ENCODE measurements around the gene DPP6.

Gene DPP6

DNA sequence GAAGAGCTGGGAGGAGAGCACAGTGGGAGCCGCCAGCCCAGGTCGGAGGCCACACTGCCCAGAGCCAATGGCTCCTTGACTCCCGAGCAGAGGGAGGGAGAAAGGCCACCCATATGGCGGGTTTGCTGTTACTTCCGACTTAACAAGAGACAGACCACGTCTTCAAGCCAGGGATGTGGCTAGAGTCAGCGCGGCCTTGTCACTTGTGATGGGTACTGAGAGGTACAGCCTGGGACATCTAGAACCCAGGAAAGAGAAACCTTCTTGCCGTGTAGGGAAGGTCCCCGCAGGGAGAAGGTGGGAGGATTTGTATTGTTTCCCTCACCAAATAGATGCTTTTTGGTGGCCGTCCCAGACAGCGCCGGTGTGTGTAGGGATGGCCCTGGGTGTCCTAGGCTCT is 823.1 kb downstream of the DPP6 start:
- DNase-seq (ENCODE audit: low read depth in 2 of 2): no peak

DNA sequence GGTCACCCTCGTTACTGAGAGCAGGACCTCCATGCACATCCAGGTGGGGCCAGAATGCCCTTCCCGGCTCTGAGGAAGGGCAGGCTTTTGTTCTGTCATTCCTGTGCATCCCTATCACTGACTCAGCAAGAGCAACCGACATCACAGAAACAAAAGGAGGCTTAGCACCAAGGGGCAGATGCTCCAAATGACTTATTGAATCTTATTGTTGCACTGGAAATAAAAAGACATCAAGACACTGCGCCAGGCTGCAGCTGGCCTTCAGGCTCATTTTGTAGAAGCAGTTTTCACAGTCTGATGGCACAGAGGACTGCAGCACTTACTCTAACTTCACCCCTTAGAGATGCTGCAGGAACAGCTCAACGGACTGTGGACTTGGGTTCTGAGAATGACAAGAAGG is 824.3 kb downstream of the DPP6 start:
- no peak for DNase-seq (ENCODE audit: low read depth in 2 of 2)

DNA sequence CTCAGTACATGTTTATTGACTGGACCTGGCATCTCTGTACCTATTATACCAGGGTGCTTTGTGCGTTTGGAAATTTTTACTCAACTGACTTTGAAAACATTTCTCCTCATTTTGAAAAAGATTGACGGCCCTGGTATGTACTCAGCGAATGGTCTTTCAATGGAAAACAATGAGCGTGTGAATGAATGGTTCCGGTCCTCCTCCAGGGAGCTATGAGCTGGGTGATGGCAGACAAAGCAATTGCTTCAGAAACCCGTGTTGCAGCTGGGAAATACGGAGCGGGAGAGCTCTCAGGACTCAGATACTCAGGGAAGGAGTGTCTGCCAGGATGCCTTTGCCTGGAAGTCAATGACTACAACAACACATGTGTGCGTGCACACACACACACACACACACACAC is 824.8 kb downstream of the DPP6 start:
- no peak for DNase-seq (ENCODE audit: low read depth in 2 of 2)

DNA sequence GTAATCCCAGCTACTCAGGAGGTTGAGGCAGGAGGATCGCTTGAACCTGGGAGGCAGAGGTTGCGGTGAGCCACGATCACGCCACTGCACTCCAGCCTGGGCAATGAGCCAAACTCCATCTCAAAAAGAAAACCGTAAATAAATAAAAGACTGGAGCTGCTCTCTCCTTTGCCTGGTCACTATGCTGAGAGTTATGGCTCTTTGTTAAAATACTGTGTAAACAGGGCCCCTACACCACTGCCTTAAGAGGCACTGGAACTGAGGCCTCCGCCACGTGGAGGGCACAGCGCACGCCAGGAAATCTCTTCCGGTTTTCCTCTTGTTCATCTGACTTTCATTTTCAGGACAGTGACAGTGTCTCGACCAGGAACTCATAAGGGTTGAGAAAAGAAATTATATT is 827.4 kb downstream of the DPP6 start:
- no peak for DNase-seq (ENCODE audit: low read depth in 2 of 2)

DNA sequence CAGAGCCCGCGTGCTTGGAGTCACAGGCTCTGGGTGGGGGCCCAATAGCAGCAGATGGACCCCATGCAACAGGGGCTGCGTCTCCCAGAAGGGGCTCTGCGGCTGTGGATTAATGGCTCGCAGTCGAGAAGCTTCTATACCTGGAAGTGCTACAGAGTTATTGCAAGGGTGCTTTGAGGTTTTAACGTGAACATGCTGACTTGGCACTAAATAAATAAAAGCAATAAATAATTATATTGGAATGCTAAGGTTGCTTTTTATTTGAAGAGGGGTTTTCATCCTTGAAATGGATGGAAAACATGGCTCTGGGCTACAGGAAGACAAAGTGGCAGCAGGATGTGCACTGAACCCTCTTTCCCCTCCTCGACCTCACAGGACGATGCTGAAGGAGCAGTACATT is 828.3 kb downstream of the DPP6 start:
- DNase-seq (ENCODE audit: low read depth in 2 of 2): no peak

DNA sequence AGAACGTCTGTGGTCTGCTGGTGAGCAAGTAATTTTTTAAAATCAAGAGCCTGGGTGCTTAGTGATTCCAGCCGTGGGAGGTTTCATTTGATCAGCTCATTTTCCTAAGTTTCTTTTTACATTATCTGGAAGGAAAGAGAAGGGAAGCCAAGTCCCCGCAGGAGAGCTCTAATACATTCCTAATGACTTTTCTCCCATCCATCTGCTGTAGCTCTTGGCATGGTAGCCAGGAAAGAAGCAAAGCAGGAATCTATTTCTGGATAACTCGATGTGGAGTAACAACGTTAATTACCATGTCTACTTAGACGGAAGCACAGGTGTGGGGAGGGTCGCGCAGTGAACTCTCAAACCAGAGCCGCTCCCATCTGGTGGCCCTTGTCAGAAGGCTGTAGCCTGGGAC is 828.8 kb downstream of the DPP6 start:
- no peak for DNase-seq (ENCODE audit: low read depth in 2 of 2)

DNA sequence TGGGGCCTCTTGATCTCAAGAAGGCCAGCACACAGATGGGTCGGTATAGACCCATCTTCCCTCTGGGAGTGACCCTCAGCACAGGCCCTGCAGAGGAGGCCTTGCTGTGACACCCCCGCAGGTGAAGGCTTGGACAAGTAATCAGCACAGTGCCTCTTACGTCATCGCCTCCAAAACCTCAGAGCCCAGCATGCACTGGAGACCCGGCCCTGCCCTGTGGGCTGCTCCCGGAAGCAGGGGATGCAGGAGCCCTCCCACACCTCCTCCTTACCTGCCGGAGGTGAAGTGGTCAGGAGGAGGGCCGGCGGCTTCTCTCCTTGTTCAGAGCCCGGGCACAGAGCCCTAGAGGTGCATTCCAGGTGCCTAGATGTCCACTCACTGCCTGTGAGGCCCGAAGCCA is 829.3 kb downstream of the DPP6 start:
- no peak for DNase-seq (ENCODE audit: low read depth in 2 of 2)

DNA sequence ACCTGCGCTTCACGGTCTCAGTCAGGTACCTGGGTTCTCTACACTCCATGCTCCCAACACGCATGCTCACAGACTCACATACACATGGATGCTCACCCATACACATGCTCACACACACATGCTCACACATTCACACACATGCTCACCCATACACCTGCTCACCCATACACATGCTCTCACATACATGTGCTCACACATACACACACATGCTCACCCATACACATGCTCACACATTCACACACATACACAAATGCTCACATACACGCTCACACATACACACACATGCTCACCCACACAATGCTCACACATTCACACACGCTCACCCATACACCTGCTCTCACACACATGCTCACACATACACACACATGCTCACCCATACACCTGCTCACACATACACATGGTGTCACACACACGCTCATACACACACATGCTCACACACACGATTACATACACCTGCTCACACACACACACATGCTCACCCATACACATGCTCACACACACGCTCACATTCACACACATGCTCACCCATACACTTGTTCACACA is 830.8 kb downstream of the DPP6 start:
- DNase-seq (ENCODE audit: low read depth in 2 of 2): no peak

DNA sequence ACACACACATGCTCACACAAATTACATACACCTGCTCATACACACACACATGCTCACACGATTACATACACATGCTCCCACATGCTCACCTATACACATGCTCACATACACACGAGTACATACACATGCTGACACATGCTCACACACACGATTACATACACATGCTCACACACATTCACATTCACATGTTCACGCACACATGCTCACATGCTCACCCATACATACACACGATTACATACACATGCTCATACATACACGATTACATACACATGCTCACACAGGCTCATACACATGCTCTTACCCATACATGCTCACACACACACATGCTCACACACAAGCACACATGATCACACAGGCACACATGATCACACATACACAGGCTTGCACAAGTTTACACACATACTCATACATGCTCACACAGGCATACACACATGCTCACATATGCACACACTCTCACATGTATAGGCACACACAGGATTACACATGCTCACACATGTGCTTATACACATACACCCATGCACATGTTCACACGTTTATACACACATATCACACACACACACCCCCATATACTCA is 832.2 kb downstream of the DPP6 start:
- DNase-seq (ENCODE audit: low read depth in 2 of 2): no peak

DNA sequence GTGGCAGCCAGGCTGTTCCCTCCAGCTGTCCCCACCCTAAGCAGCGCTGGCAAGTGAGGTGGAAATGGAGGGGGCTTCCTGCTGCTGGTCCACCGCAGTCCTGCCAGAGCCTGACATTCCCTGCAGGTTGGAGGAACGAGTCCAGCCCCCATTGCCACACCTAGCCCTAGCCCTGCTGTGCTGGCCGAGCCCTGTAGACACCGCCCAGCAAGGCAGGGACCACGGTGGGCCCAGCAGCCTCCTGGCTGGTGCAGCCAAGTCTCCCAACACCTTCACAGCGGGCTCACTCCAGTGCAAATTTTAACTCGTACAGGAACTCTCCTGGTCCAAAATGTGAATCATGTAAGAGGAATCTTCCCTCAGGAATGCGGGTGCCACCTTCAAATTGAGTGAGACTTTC is 834.4 kb downstream of the DPP6 start:
- DNase-seq (ENCODE audit: low read depth in 2 of 2): no peak

DNA sequence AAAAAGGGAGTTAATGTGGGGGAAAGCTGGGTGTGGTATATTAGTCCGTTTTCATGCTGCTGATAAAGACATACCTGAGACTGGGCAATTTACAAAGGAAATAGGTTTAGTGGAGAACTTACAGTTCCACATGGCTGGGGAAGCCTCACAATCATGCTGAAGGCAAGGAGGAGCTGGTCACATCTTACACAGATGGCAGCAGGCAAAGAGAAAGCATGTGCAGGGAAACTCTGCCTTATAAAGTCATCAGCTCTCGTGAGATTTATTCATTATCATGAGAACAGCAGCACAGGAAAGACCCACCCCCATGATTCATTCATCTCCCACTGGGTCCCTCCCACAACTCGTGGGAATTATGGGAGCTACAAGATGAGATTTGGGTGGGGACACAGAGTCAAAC is 836.5 kb downstream of the DPP6 start:
- DNase-seq (ENCODE audit: low read depth in 2 of 2): no peak

DNA sequence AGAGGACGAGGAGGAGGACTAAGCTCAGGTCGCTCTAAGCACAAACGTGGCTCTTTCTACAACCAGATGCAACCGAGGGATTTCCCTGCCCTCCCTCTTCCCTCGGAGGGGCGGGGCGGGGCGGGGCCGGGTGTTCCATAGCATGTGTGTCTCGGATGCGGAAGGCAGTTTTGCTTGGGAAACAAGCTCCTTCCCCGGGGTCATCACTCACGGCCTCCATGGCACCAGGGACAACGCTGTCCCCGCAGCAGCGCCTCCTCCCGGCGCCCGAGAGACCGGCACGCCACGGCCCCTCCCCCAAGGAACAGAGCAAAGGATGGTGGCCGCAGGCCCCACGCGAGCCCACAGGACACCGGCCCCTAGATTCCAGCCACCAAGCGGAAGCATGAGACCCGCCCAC is 840.3 kb downstream of the DPP6 start:
- DNase-seq (ENCODE audit: low read depth in 2 of 2): no peak

DNA sequence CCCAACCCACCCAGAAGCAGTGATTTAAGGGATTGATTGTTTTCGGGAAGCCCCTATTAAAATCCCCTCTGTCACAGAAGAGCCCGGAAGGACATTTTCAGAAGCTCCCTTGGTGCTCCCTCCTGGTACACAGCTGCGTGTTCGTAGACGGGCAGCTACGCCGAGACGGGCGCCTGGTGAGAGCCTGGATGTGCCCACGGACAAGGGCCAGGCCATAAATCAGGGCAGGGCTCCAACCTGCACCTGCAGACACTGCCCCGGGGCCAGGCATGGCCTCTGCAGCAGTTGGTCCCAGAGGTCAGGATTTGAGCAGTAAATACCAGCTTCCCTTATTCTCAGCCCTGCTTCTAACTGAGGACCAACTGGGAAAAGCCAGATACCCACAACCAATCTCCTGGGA is 843.9 kb downstream of the DPP6 start:
- DNase-seq (ENCODE audit: low read depth in 2 of 2): no peak

DNA sequence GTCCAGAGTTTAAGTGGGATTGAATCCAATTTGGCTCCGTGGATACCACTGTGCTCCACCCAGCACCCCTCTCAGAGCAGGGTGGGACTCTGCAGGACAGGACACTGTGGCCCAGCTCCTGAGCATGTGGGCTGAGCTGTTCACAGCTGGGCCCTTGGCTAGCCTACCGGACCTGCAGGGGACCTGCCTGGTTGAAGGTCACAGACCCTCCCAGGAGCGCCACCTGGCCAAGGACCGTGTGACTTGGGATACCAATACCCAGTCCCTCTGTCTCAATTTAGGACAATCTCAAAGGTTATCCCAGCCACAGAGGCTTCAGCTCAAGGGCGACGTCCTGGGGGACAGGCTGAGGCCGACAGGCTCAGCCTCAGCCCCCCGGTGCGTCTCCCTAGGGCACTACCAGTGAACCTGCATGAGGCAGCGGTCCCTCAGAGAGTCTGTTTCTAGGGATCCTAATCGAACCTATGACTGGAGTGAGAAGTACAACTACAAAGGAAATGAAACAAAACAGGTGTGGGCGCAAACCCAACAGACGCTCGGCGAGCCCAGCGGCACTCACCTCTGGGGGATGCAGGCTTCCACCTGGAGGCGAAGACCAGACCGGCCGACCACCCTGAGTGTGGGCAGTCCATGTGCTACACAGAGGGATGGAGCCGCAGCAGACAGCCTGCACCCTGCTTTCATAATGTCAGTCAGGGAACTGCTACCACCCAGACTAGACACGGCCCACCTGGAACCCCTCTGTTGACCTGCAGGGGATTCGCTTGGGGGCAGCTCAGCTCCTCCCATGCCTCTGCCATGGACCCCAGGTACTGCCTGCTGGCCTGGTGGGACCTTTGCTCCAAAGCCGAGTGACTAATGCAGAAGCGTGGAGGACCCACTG is 847.0 kb downstream of the DPP6 start:
- DNase-seq (ENCODE audit: low read depth in 2 of 2): no peak

DNA sequence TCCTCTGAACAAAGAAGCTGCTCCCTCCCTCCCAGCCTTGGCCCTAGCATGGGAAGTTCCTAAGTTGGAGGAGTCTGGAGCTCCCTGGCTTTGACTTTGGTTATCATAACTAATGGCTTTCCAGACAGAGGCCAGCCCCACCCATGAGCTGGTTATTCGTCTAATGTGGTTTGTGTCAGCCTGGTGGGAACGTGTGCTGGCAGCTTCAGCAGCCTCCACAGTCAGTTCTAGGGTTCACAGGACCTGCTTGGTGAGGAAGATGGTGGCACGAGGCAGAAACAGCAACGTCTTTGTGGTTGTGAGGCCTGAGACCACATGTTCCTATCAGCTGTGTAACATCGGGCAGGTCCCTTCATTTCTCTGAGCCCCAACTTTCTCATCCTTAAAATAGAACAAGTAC is 847.7 kb downstream of the DPP6 start:
- no peak for DNase-seq (ENCODE audit: low read depth in 2 of 2)

DNA sequence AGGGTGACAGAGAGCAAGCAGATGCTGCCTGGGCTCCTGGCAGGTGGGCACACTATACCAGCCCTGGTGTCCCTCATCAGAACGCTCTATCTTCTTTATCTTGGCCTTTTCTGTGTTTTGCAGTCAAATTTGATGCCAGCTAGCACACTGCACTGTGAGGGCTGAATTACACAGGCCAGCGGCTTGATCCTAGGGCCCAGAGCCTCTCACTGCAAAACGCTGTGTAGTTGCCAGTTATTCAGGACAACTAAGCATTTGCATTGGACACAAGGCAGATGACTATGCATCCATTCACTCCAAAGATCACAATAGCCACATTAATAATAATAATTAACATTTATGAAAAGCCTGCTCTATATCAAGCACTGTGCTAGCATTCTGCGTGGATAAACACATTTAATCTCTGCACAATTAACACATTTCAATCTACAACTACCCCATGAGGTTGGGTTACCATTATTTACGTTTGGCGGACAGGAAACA is 850.4 kb downstream of the DPP6 start:
- DNase-seq (ENCODE audit: low read depth in 2 of 2): no peak

DNA sequence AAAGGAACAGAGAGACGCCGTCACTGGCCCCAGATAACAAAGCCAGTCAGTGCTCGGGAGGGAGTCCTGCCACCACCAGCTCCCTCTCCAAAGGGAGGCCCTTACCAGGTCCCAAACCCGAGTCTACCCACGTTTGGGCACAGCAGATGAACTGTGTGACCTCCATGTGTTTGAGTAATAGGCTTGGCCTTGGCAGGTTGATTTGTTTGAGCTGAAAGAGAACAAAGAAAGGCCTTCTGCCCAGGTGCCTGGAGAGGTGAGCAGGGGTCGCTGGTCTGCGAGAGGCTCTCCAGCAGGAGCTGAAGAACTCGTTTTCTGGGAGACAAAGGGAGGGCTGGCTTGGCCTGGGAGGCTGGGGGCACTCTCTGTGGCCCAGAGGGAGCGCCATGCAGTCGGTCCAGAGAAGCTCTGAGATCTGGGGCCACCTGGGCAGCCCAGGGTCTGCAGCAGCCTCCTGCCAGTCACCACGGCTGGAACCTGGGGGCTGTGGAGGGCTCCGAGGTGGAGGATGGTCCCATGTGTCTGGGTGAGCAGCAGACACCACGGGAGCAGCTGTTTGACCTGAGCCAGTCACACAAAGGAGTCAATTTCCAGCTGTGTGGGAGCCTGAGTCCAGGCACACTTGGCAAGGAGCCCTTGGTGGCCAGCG is 851.0 kb downstream of the DPP6 start:
- DNase-seq (ENCODE audit: low read depth in 2 of 2): no peak

DNA sequence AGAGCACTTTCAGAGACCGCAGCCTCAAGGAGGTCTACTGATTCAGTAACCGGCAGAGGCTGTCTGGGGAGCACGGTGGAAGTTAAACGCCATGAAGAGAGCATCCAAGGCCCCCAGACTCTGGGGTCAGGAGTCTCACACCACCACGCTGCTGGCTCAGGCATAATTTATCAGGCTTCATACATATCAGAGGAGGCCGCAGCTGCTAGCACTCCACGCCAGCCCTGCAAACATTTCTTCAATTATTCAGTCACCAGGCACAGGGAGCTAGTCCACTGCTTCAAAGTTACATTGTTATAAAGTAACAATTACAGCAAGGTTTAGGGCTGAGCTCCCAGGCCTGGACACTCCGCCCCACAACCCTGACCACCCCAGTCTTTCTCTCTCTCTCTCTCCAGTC is 852.9 kb downstream of the DPP6 start:
- DNase-seq (ENCODE audit: low read depth in 2 of 2): no peak

DNA sequence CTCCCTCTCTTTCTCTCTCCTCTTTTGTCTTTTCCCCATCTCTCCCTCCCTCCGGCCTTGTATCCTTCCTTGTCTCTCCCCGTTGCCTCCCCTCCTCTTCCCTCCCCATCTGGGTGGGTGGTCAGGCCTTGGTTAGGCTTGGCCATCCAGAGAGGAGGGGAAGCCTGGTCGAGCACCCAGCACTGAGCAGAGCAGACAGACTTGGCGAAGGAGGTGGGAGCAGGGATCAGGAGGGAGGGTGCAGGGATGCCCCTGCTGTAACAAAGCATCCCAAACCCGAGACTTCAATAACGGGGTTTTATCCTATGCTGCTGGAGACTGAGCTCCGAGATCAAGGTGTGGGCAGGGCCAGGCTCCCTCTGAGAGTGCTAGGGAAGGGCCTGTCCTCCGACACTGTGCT is 853.4 kb downstream of the DPP6 start:
- no peak for DNase-seq (ENCODE audit: low read depth in 2 of 2)

DNA sequence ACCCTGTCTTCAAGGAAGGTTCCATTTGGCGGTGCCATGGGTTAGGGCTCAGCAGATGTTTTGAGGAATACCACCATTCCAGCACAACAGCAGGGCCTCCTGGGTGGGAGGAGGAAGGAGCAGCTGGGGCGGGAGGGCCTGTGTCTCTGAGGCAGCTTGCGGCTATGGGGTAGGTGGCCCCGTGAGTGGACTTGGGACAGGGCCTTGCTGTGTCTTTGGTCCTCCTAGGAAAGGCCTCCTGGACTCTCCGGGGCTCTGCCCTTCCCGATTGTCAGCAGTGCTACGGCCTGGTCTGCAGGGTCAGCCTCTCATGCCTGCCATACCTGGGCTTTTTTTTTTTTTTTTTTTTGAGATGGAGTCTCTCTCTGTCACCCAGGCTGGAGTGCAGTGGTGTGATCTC is 854.0 kb downstream of the DPP6 start:
- DNase-seq (ENCODE audit: low read depth in 2 of 2): no peak

DNA sequence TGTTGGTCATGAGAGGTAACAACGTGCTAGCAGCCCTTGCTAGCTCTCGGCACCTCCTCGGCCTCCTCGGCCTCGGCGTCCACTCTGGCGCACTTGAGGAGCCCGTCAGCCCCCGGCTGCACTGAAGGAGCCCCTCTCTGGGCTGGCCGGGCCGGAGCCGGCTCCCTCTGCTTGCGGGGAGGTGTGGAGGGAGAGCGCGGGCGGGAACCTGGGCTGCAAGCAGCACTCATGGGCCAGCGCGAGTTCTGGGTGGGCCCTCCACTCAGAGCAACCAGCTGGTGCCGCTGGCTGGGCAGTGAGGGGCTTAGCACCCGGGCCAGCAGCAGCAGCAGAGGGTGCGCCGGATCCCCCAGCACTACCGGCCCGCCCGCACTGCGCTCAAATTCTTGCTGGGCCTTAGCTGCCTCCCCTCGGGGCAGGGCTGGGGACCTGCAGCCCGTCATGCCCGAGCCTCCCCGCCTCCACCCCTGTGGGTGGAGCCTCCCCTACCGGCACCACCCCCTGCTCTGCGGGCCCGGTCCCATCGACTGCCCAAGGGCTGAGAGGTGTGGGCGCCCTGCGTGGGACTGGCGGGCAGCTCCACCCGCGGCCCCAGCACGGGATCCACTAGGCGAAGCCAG is 854.6 kb downstream of the DPP6 start:
- no peak for DNase-seq (ENCODE audit: low read depth in 2 of 2)
